ENCODE measurements around the gene TOP2B.

DNA sequence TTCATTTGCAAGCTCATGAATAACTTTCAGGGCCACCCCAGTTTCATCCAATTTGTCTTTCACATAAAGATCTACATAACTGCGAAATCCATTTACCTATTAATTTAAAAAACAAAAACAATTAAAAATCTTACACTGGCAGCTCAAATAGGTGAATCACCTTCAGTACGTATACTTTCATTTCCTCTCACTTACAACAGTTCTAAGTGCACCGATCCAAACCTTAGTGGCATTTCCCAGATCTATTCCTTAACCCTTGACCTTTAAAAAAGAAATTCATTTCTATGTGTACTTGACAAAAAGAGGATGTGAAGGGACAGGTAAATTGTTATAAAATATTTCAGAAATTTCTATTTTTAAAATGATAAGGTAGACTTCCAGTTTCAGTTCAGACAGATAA, 30.8 kb downstream of the TOP2B start:
- TF ChIP-seq, protein P1, sequence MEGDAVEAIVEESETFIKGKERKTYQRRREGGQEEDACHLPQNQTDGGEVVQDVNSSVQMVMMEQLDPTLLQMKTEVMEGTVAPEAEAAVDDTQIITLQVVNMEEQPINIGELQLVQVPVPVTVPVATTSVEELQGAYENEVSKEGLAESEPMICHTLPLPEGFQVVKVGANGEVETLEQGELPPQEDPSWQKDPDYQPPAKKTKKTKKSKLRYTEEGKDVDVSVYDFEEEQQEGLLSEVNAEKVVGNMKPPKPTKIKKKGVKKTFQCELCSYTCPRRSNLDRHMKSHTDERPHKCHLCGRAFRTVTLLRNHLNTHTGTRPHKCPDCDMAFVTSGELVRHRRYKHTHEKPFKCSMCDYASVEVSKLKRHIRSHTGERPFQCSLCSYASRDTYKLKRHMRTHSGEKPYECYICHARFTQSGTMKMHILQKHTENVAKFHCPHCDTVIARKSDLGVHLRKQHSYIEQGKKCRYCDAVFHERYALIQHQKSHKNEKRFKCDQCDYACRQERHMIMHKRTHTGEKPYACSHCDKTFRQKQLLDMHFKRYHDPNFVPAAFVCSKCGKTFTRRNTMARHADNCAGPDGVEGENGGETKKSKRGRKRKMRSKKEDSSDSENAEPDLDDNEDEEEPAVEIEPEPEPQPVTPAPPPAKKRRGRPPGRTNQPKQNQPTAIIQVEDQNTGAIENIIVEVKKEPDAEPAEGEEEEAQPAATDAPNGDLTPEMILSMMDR (IDR thresholded peaks at IDR 0.05; ENCODE audit: low read depth, low read length, poor library complexity, severe bottlenecking), result no peak
- TF ChIP-seq EZH2phosphoT487 (IDR thresholded peaks at IDR 0.05; ENCODE audit: borderline replicate concordance, low read length), result no peak

Measured in DOHH2 (cell line).